Endothelial cell of hepatic sinusoid (primary cell): ENCODE data around the gene ATF4.
"Not testable (repeated sequence)": the region's sequence is repeated elsewhere in the genome, so short reads cannot be mapped to it uniquely, and the experiment has no call there.

Experiments used
- in situ Hi-C: cut with HindIII; loops from 2 replicates; pipeline ENCODE4 v1.10.0; 2017; ENCODE audit warnings: low sequenced_read_pairs

ATF4 gene

DNA sequence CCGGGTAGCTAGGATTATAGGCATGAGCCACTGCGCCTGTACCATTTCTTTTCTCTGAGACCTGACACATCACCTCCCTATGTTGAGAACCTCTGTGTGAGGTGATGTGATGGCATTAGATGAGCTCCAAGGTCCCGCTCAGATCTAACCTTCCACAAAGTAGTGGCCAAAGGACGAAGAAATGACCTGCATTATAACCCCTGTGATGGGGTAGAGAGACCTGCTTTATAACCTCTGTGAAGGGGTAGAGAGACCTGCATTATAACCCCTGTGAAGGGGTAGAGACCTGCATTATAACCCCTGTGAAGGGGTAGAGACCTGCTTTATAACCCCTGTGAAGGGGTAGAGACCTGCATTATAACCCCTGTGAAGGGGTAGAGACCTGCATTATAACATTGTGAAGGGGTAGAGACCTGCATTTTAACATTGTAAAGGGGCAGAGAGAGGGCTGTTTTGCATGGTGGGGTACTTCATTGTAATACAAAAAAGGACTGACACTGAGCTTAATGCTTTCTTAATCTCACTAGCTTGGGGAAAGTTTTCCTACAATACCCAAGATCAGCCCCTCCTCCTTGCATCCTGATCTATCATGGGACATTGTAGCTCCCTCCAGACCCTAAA lies 9.7 kb upstream of the ATF4 start:
- in situ Hi-C loops, result no loop called here

DNA sequence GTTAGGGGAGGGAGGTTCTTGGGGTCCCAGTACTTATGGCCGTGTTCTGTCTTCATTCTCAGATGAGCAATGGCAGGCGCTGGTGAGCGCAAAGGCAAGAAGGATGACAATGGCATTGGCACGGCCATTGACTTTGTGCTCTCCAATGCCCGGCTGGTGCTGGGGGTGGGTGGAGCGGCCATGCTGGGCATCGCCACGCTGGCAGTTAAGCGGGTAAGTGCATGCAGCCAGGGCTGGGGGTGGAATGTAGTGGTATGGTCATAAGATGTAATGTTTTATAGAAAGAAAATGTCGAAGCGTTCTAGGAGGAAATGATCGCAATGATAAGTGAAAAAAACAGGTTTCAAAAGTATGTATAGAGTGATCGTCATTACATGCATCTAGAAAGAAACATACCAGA lies 9.1 kb upstream of the ATF4 start:
- in situ Hi-C loops, result no loop called here

DNA sequence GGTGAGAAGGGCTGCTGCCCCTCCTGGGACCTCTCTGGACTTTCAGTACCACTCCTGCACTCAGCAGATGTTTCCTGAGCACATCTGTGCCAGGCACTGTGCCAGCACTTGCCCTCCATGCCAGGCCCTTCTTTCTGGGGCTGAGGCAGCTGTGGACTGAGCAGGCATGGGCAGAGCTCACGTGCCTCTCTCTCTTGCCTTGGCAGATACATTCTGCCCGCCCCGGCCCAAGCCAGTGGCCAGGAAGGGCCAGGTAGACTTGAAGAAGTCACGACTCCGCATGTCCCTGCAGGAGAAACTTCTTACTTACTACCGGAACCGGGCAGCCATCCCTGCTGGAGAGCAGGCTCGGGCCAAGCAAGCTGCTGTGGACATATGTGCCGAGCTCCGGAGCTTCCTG lies 8.3 kb upstream of the ATF4 start:
- in situ Hi-C loops, result no loop called here

DNA sequence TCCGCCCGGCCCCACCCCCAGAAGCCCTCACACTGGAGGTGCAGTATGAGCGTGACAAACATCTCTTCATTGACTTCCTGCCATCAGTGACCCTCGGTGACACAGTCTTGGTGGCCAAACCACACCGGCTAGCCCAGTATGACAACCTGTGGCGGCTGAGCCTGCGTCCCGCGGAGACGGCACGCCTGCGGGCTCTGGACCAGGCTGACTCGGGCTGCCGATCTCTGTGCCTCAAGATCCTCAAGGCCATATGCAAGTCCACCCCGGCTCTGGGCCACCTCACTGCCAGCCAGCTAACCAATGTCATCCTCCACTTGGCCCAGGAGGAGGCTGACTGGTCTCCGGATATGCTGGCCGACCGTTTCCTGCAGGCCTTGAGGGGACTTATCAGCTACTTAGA lies 6.6 kb upstream of the ATF4 start:
- in situ Hi-C loops, result no loop called here

DNA sequence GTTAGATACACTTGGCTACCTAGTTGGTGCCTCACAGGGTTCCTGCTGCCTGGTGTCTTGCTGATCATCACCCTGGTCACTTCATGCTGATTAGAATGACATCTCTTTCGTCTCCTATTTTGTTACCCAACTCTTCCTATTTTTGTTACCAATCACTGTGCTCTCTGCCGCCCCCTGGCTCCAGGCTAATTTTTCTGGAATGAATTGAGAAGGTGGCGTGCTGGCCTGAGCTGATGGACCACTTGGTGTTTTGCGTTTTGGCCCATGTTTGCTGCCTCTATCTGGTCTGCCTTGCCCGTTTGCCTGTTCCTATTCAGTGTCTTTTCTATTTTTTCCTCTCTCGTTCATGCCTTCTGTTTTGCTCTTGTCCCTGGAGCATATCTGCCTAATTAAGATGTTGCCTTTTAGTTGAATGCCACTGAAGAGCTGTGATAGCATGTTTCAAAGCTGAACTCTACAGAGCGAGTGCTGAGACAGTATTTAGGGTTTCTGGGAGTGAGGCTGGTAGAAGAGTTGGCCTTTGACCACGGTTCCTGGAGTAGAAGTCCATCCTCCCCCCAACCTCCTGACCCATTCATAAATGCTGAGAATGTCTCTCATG lies 5.9 kb upstream of the ATF4 start:
- in situ Hi-C loops, result no loop called here

DNA sequence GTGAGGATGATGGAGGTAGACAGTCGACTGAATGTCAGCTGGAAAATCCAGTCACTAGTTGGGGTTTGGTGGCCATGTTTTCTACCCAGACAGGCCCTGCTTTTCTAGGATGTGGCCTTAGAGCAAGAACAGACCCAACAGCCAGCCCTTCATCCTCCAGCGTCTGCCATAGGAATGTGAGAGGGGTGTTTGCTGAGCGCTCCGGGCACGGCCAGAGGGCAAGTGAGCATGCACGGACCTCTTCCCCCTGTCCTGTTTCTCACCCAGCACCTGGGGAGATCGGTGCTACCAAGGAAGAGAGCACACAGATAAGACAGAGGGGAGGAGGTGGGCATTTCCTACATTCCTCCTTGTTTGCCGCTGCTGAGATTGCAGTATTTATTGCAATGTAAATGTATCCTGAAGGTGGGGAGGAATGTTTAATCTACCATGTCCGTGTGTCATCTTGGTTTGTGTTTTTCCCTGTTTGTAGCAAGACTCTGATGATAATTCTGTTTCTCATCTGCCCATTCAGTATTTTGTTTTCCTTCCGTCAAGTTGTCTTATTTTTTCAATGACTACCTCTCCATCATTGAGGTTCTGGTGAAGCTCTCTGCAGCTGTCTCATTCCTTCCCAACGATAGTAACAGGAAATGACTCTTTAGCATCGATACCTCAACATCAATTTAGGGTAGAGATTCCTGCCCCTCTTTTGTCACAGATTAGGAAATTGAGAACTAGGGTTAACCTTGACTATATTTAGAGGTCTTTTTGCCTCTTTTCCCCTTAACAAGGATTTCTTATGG lies 4.9 kb upstream of the ATF4 start:
- in situ Hi-C loops, result loop anchor here (5.0 kb wide), 1 partner anchor 113 kb away; no protein-coding TSS in a partner anchor

DNA sequence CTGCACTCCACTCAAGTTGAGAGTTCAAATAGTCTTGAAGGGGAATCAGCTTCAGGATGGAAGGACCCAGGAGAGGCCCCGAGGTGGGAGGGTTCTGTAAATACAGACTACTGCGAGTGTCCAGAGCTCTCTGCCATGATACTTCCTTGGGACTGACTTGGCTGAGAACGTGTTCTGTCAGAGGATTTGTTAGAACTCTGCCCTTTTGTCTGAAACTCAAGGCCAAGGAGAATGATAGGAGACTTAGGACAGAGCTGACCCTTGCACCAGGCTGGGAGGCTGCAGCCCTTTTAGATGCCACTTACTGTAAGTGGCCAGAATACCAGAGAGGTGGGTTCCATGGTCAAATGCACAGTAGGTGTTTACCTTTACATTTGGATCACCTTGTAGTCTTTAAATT lies 2.9 kb upstream of the ATF4 start:
- in situ Hi-C loops, result loop anchor here (5.0 kb wide), 1 partner anchor 115 kb away; no protein-coding TSS in a partner anchor

DNA sequence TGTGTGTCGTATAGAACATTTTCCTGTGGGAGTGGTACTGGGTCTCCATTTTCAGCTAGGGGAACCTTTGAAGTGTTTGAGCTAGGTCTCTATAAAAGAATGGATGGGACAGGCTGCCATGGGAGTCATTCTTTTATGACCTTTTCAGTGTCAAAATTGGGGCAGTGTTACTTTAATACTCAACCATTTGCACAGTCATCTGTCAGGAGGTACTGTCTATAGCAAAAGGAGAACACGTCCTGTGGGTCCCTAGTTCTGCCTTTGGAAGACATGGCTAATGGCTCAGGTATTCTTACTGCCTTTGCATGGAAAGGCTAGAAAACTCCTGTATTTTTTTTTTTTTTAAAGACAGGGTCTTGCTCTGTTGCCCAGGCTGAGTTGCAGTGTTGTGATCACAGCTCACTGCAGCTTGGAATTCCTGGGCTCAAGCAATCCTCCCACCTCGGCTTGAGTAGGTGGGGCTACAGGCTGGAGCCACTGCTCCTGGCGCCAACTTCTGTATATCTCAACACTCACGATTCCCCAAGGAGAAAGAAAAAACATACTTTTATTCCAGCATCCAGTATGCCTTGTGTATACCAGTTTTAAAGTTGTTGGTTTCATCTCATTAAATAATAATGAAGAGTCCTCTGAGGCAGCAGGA lies 2.1 kb upstream of the ATF4 start:
- in situ Hi-C loops, result loop anchor here (5.0 kb wide), 1 partner anchor 116 kb away; no protein-coding TSS in a partner anchor

DNA sequence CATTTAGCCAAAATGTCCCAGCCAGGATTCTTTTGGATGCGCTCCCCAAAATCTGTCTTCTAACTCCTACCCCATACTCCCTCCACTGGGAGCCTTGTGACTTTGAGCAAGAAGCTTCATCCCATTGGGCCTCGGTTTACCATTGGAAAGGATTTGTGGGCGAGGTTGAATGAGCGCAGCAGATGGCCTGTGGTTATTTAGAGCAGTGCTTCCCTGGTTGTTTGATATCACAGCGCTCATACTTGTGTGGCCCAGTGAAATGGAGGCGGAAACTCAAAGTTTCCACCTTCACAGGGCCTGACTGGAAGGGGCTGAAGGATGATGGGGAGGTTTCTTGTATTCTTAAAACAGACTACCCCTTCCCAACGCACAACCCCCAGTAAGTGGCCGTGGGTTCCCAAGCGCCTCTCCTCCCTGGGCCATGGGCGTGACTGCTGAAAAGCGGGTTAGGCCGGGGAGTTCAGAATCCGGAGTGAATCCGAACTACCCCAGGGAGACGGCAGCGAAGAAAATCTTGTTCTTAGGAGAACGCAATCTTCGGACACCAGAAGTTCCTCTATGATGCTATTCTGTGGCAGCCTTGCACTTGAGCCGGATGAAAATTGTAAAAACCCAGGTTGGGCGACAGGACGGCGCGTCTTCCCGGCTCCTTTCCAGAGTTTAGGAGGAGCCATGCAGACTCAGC lies 1.2 kb upstream of the ATF4 start:
- in situ Hi-C loops, result loop anchor here (5.0 kb wide), 1 partner anchor 117 kb away; no protein-coding TSS in a partner anchor

DNA sequence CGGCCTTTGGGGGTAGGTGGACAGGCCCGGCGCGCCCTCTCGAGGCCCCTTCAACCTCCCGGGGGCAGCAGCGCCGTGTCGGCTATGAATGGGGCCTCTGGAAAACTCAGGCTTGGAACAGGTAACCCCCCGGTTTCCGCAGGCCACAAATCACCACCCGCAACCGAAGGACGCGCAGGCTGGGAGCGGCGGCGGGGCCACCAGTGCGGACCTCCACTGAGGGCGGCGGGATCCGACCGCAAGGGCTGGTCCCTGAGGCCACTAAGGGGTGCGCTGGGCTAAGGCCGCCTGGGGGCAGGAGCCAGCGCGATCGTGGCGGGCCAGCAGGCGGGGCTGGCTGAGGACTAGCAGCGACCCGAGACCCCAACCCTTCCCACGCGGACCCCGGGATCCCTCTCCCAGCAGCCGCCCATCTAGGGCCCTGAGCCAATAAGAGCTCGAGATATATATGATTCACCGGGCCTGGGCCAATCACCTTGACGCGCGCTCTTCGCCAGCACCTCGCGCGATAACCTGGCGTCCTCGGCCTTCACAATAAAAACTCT lies 609 bp upstream of the ATF4 start:
- in situ Hi-C loops, result loop anchor here (5.0 kb wide), 1 partner anchor 117 kb away; no protein-coding TSS in a partner anchor

DNA sequence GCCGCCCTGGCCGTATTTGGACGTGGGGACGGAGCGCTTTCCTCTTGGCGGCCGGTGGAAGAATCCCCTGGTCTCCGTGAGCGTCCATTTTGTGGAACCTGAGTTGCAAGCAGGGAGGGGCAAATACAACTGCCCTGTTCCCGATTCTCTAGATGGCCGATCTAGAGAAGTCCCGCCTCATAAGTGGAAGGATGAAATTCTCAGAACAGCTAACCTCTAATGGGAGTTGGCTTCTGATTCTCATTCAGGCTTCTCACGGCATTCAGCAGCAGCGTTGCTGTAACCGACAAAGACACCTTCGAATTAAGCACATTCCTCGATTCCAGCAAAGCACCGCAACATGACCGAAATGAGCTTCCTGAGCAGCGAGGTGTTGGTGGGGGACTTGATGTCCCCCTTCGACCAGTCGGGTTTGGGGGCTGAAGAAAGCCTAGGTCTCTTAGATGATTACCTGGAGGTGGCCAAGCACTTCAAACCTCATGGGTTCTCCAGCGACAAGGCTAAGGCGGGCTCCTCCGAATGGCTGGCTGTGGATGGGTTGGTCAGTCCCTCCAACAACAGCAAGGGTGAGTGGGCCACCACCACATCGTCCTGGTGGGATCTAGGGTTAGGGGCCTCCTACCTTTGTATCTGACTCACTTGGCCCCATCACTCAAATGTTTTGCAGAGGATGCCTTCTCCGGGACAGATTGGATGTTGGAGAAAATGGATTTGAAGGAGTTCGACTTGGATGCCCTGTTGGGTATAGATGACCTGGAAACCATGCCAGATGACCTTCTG lies 934 bp downstream of the ATF4 start:
- in situ Hi-C loops, result not testable (repeated sequence)

DNA sequence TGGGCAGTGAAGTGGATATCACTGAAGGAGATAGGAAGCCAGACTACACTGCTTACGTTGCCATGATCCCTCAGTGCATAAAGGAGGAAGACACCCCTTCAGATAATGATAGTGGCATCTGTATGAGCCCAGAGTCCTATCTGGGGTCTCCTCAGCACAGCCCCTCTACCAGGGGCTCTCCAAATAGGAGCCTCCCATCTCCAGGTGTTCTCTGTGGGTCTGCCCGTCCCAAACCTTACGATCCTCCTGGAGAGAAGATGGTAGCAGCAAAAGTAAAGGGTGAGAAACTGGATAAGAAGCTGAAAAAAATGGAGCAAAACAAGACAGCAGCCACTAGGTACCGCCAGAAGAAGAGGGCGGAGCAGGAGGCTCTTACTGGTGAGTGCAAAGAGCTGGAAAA lies 1.7 kb downstream of the ATF4 start:
- in situ Hi-C loops, result not testable (repeated sequence)

DNA sequence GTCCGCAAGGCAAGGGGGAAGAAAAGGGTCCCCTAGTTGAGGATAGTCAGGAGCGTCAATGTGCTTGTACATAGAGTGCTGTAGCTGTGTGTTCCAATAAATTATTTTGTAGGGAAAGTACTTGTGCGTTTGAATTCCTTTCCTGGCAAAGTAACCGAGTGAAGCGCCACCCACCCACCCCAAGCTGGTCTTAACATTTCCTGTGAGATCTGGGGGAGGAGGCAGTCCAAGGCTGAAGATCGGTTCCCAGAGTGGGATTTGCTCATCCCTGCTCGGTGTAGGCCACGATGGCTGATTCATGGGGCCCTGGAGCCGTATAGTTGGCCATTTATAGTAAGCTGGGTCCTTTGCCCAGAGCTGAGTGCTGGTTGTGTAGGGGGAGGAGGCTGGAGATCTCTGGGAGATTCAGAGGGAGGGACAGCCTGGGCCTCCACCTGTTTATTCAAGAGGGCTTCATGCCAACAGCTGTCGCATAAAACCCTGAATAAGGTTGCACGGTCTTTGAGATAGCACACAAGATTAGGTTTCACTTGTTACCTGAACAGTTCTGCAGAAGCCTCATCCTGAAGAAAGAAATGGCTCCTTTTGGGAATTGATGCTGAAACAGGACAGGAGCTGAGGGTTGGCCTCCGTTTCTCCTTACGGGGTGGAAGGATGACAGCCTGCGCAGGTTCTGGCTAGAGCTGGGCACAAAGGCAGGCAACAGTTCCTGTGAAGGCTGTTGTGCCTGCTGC lies 2.4 kb downstream of the ATF4 start:
- in situ Hi-C loops, result no loop called here

DNA sequence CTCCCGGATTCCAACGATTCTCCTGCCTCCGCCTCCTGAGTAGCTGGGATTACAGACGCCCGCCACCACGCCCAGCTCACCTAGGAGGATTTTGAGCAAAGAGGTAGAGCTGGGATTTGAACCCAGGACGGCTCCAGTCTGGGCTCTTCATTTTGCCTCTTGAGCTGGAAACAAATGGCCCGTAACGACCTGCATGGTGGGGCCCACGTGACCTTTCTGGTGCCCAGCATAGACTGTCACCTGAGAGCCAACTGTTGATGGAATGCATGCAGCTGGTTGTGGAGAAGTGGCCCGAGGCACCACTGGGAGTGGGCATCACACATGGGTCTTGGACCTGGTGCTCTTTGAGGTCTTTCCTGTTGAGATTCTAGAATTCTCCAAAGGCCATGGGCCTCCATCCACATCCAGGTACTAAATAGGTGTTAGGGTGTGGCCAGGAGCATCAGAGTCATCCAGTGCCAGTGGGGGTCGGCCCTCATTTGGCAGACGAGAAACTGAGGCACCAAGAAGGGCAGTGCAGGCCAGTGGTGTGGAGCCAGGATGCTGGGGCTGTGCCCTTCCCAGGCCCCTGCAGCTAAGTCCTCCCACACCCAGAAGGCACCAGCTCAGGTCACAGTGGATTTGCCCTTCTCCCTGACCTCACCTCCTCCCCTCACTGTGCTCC lies 3.9 kb downstream of the ATF4 start:
- in situ Hi-C loops, result no loop called here

DNA sequence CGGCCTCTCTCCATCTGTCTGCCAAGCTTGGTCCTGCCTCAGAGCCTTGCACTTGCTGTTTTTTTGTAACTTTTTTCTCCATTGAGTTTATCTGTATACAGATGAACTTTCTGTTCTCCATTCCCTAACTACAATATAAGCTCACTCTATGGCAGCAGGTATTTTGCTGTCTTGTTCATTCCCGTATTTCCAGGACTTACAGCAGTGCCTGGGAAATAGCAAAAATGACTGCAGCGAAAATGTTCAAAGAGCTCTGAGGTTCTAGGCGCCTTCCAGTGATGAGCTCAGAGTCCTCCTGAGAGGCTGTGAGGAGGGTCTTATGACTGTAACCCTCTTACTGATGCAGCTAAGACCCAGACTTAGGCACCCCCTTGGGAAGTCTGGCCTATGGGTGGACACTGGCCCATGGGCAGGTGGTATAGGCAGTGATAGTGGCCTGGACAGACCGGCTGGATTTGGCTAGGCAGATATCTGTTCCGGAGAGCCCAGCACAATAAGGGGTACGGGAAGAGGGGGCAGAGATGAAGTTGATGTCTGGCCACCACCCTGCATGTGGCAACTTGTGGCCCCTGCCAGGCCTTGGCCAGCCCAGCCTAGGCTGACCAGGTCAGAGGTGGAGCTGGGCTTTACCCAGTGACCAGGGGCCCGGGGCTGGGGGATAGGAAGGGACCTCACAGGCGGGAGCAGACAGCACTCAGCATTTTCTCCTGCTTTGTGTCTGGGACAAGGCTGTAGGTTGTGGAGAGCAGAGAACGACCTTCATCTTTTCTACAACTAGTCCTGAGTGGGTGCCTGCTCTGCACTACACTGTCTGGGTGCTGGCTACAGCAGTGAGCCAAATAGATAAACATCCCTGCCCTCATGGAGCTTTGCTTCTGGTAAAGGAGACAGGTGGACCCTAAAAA lies 4.6 kb downstream of the ATF4 start:
- in situ Hi-C loops, result no loop called here

DNA sequence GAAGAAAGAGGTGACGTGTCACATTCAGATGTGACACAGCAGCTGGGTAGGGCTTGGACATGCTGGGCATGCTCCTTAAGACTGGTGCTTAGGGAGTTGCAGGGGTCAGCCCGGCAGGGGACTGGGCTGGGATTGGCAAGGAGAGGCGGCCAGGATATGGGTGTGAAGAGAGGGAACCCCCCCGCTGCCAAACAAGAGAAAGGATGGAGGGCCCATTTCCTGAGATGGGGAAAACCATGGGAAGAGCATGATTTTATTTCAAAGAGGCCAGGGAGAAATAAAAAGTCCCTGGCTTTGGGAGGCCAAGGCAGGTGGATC lies 5.3 kb downstream of the ATF4 start:
- in situ Hi-C loops, result no loop called here

DNA sequence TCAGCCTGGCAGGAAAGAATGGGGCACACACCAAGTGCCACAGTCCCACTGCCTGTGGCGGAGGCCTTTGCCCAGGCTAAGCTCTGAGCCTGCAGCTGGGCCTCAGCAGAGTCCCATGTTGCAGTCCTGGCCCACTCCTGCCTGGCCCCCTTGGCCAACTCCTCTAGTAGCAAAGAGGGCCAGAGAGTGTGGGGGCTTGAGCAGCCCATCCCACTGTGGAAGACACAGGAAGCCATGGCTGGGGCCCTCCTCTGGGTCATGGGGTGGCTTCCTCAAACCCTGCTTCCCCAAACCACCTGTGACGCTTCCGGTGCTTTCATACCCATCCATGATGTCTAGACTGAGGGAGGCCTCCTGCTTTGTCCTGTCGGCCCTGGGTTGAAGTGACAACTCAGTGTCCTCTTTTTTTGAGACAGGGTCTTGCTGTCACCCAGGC lies 6.4 kb downstream of the ATF4 start:
- in situ Hi-C loops, result no loop called here

DNA sequence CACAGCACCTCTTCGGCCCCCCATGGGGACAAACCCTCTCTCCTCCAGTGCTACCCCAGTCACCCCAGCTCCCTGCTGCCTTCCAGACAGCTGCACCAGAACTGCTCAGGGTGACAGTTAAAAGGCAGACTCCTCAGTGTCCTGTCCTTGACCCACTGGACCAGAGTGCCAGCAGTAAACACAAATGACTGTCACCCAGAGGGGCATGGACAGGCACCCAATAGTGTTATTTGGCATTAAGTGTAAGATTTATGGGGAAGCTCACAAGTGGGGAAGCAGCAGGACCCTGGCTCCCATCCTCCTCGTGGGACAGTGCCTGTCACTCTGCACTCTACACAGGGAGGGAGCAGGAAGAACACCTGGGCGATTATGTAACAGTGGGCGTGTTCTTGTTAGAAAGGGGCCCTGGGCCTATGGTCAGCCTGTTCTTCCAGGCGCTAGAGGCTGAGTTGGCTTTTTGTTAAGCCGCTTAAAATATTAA lies 7.2 kb downstream of the ATF4 start:
- in situ Hi-C loops, result no loop called here
